ENCODE data around the gene YIF1A. TPM values are rescaled to one million over a fixed set of nuclear protein-coding genes. Genes with fewer than 3 reads are reported as not detected.

The YIF1A gene
- total and polyA plus RNA-seq, 2 of the 4 experiments (the other 2 are of a cell fraction), result 128 to 207 TPM

- Histone ChIP-seq H3K9me1 (ENCODE audit: insufficient read depth, low read length) (no peaks in the 10 kb centered on the region; the same call in 1 of the 2 replicates), H4K5ac (ENCODE audit: low read depth, low read length) (no peak overlapping the region), H2AFZ (replicated peaks; ENCODE audit: low read length, poor library complexity) (no peak overlapping the region), H3K27me3 (ENCODE audit: control insufficient read depth, insufficient read depth, low read length) (no peaks in the 10 kb centered on the region), H3K4me1 (ENCODE audit: control insufficient read depth, insufficient read depth, low read length) (peaks cover 8% of the 10 kb centered on the region; the same call in 1 of the 2 replicates), H2BK120ac (ENCODE audit: low read depth, low read length) (no peak overlapping the region), H2AK5ac (ENCODE audit: low read depth, low read length) (no peak overlapping the region), H4K91ac (ENCODE audit: insufficient read depth, low read depth, low read length) (no peak overlapping the region), H4K20me1 (ENCODE audit: insufficient read depth, low read length) (peaks cover 19% of the 10 kb centered on the region), H4K8ac (ENCODE audit: low read depth in 2 of 2, low read length in 2 of 2) (no peak overlapping the region), H3K36me3 (ENCODE audit: control insufficient read depth, insufficient read depth, low read length) (peaks cover 41% of the 10 kb centered on the region), H3K27ac (ENCODE audit: insufficient read depth, low read length) (no peak overlapping the region), H3K4me2 (ENCODE audit: low read depth, low read length) (no peak overlapping the region), H3K56ac (ENCODE audit: extremely low read depth, insufficient read depth, low read length) (no peak overlapping the region), H2BK15ac (ENCODE audit: low read depth, low read length) (no peak overlapping the region), H3K23ac (ENCODE audit: low read depth, low read length) (no peak overlapping the region), H3K14ac (replicated peaks; ENCODE audit: low read depth, low read length) (no peak overlapping the region), H2AK9ac (replicated peaks; ENCODE audit: low read depth, low read length, poor library complexity) (peak overlapping the region; percentile 7), H2BK5ac (ENCODE audit: low read depth, low read length, poor library complexity, severe bottlenecking) (no peak overlapping the region), H3K9me3 (ENCODE audit: control insufficient read depth, insufficient read depth, low read length) (no peaks in the 10 kb centered on the region), H3K9ac (ENCODE audit: low read depth, low read length) (no peak overlapping the region), H2BK20ac (ENCODE audit: low read depth, low read length) (no peak overlapping the region), H3K4me3 (ENCODE audit: insufficient read depth, low read depth, low read length) (no peak overlapping the region), H3K79me1 (ENCODE audit: low read depth in 1 of 2, low read length in 2 of 2) (peaks cover 28 to 49% of the 10 kb centered on the region in 2 experiments), H3K18ac (ENCODE audit: low read depth, low read length) (no peak overlapping the region), H3K4ac (ENCODE audit: low read depth, low read length) (no peak overlapping the region)
- ChIA-PET CTCF (interaction anchor here (0.6 to 1.0 kb wide), 2 partner anchors 23 to 562 kb away, joined by 3 to 4 read pairs; no protein-coding TSS in a partner anchor), POLR2A (ENCODE audit: unreplicated experiment) (no interaction called here)
- TF ChIP-seq NFE2L2 (IDR thresholded peaks at IDR 0.05; ENCODE audit: low read depth, low read length) (no peak), MAFK (IDR thresholded peaks at IDR 0.05; ENCODE audit: low read depth, low read length) (no peak), RAD21 (IDR thresholded peaks at IDR 0.05; ENCODE audit: low read length) (no peak), CEBPB (IDR thresholded peaks at IDR 0.05; ENCODE audit: low read depth, low read length) (no peak), FOS (IDR thresholded peaks at IDR 0.05; ENCODE audit: low read depth, low read length) (no peak), RFX5 (IDR thresholded peaks at IDR 0.05; ENCODE audit: low read depth, low read length) (no peak), MXI1 (IDR thresholded peaks at IDR 0.05; ENCODE audit: borderline replicate concordance, low read depth, low read length) (no peak), SMC3 (IDR thresholded peaks at IDR 0.05; ENCODE audit: low read depth, low read length) (no peak), USF2 (IDR thresholded peaks at IDR 0.05; ENCODE audit: low read depth, low read length) (no peak), POLR2A (IDR thresholded peaks at IDR 0.05; ENCODE audit: low read depth, low read length) (no peak), MAZ (IDR thresholded peaks at IDR 0.05; ENCODE audit: borderline replicate concordance, low read depth, low read length) (no peak), RCOR1 (IDR thresholded peaks at IDR 0.05; ENCODE audit: insufficient replicate concordance, low read length) (no peak), CHD1 (IDR thresholded peaks at IDR 0.05; ENCODE audit: low read depth, low read length) (no peak), CTCF (conservative IDR thresholded peaks at IDR 0.05; ENCODE audit: low read depth, low read length) (no peak), ELK1 (IDR thresholded peaks at IDR 0.05; ENCODE audit: borderline replicate concordance, low read depth, low read length) (no peak), BHLHE40 (IDR thresholded peaks at IDR 0.05; ENCODE audit: low read depth, low read length) (no peak)
- DNase-seq (no peak), ATAC-seq (ENCODE audit: low read depth) (no peak)
- BruUV-seq (replicated peaks), result no TSS peak
- in situ Hi-C loops (cut with MboI; ENCODE audit: low sequenced_read_pairs), result no loop called here
- WGBS, 2 experiments (ENCODE audit: extremely low coverage in 2 of 2, insufficient read length in 1 of 2), result 100% methylated on average over 1 of the region's 2 CpGs; no CpG with 5 or more reads in 1 of the 2 experiments
- intact Hi-C loops (cut with micrococcal nuclease), result loop anchor here (2.0 kb wide), 2 partner anchors 36 to 188 kb away; partner anchors contain the start of gene PACS1
- dilution Hi-C loops (cut with HindIII; ENCODE audit: low sequenced_read_pairs, unreplicated experiment), result no loop called here
These were observed 29.7 kb downstream of the YIF1A start for GRCh38 chr11:66259225-66259624.
